ENCODE results near the gene SEPTIN14. TPM values are rescaled to one million over a fixed set of nuclear protein-coding genes. Genes with fewer than 3 reads are reported as not detected.
A peak's percentile ranks its signal among the peaks of the same experiment; 100 is the strongest.
"Not testable (repeated sequence)": the region's sequence is repeated elsewhere in the genome, so short reads cannot be mapped to it uniquely, and the experiment has no call there.

The SEPTIN14 gene
- not detected for total RNA-seq
- polyA plus RNA-seq, result not detected
- long read RNA-seq, donor 1, result 0 reads
- long read RNA-seq, donor 2, result 0 reads

- DNase-seq; ATAC-seq (ENCODE audit: low FRiP score): not testable (repeated sequence)
These were observed at the start of gene SEPTIN14 for GRCh38 chr7:55862652-55863051. TSS of gene SEPTIN14 (minus strand) at chr7:55862752. CDS start at chr7:55861996, 756 bp downstream.

DNA sequence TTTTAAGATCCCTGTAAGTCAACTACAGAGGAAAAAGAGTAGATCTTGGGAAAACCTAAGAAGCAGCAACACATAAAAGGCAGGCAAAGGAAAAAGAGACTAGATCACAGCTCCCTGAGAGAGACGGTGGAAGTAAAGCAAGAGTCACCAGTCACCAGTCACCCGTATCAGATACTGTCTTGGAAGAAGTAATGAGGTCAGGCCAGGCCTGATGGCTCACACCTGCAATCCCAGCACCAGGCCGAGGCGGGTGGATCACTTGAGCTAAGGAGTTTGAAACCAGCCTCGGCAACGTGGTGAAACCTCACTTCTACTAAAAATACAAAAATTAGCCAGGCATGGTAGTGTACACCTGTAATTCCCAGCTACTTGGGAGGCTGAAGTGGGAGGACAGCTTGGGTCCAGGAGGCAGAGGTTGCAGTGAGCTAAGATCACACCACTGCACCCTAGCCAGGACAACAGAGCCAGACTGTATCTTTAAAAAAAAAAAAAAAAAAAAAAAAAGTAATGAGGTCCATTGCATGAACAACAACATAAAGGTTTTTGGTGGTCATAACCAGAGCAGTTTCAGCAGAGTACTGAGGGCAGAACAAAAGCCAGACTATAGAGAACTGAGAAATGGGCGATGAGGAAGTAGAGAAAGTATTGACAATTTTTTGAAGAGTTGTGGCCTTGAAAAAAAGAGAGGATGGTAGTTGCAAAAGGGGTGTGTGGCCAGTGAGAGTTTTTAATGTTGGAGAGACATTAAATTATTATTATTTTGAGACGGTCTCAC is 41.6 kb upstream of the SEPTIN14 start:
- DNase-seq (no peak), ATAC-seq (ENCODE audit: low FRiP score) (no peak)
- Histone ChIP-seq H3K4me3 (ENCODE audit: low read length in 2 of 2) (no peak overlapping the region), H3K27me3 (ENCODE audit: control insufficient read depth in 1 of 2, insufficient read depth in 2 of 2, low read length in 1 of 2) (no peaks in the 10 kb centered on the region), H3K36me3 (ENCODE audit: control insufficient read depth in 1 of 2, insufficient read depth in 2 of 2, low read length in 1 of 2) (peaks cover 0 to 2% of the 10 kb centered on the region in 2 donors), H3K27ac (ENCODE audit: low read depth in 1 of 2, low read length in 2 of 2) (no peak overlapping the region), H3K4me1 (ENCODE audit: control insufficient read depth in 1 of 2, insufficient read depth in 2 of 2, low read length in 2 of 2) (no peaks in the 10 kb centered on the region), H3K9me3 (ENCODE audit: control insufficient read depth, low read length) (no peaks in the 10 kb centered on the region)
- WGBS, 2 donors, result 83 to 94% methylated on average over 2 to 8 of the region's 8 CpGs
- intact Hi-C loops (cut with DNase I), result no loop called here

More at GRCh38 chr7:55862652-55863051, at the start of gene SEPTIN14:
- 74 to 75% methylated on average over 2 of the region's 2 CpGs for WGBS, 2 donors
- H3K36me3 ChIP-seq (ENCODE audit: control insufficient read depth in 1 of 2, insufficient read depth in 2 of 2, low read length in 1 of 2); H3K27me3 ChIP-seq (ENCODE audit: control insufficient read depth in 1 of 2, insufficient read depth in 2 of 2, low read length in 1 of 2); H3K9me3 ChIP-seq (ENCODE audit: control insufficient read depth, low read length); H3K4me3 ChIP-seq (ENCODE audit: low read length in 2 of 2); H3K4me1 ChIP-seq (ENCODE audit: control insufficient read depth in 1 of 2, insufficient read depth in 2 of 2, low read length in 2 of 2); intact Hi-C loops (cut with DNase I); H3K27ac ChIP-seq (ENCODE audit: low read depth in 1 of 2, low read length in 2 of 2): not testable (repeated sequence)

DNA sequence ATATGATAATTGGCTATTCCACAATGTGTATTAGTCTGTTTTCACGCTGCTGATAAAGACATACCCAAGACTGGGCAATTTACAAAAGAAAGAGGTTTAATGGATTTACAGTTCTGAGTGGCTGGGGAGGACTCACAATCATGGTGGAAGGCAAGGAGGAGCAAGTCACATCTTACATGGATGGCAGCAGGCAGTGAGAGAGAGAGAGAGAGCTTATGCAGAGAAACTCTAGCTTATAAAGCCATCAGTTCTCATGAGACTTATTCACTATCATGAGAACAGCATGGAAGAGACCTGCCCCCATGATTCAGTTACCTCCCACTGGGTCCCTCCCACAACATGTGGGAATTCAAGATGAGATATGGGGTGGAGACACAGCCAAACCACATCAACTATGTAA is 38.5 kb upstream of the SEPTIN14 start:
- H3K36me3 ChIP-seq (ENCODE audit: control insufficient read depth in 1 of 2, insufficient read depth in 2 of 2, low read length in 1 of 2); H3K4me3 ChIP-seq (ENCODE audit: low read length in 2 of 2); ATAC-seq (ENCODE audit: low FRiP score); H3K27ac ChIP-seq (ENCODE audit: low read depth in 1 of 2, low read length in 2 of 2); DNase-seq; H3K27me3 ChIP-seq (ENCODE audit: control insufficient read depth in 1 of 2, insufficient read depth in 2 of 2, low read length in 1 of 2); H3K9me3 ChIP-seq (ENCODE audit: control insufficient read depth, low read length); intact Hi-C loops (cut with DNase I); H3K4me1 ChIP-seq (ENCODE audit: control insufficient read depth in 1 of 2, insufficient read depth in 2 of 2, low read length in 2 of 2): not testable (repeated sequence)
- WGBS, 2 donors, result 97 to 98% methylated on average over 1 of the region's 1 CpG

DNA sequence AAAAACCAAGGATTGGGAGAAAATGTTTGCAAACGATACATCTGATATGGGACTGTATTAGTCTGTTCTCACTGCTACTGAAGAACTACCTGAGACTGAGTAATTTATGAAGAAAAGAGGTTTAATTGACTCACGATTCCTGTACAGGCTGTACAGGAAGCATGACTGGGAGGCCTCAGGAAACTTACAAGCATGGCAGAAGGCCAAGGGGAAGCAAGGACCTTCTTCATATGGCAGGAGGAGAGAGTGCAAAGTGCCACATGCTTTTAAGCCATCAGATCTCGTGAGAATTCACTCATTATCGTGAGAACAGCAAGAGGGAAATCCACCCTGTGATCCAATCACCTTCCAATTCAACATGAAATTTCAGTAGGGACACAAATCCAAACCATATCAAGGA is 35.7 kb upstream of the SEPTIN14 start:
- Histone ChIP-seq H3K36me3 (ENCODE audit: control insufficient read depth in 1 of 2, insufficient read depth in 2 of 2, low read length in 1 of 2) (peaks cover 0 to 2% of the 10 kb centered on the region in 2 donors), H3K27me3 (ENCODE audit: control insufficient read depth in 1 of 2, insufficient read depth in 2 of 2, low read length in 1 of 2) (no peaks in the 10 kb centered on the region), H3K4me1 (ENCODE audit: control insufficient read depth in 1 of 2, insufficient read depth in 2 of 2, low read length in 2 of 2) (no peaks in the 10 kb centered on the region), H3K27ac (ENCODE audit: low read depth in 1 of 2, low read length in 2 of 2) (no peak overlapping the region), H3K9me3 (ENCODE audit: control insufficient read depth, low read length) (no peaks in the 10 kb centered on the region), H3K4me3 (ENCODE audit: low read length in 2 of 2) (no peak overlapping the region)
- ATAC-seq (ENCODE audit: low FRiP score) (no peak), DNase-seq (no peak)
- 90 to 96% methylated on average over 4 of the region's 4 CpGs for WGBS, 2 donors
- intact Hi-C loops (cut with DNase I), result loop anchor here in 1 of 2 donors (5.0 kb wide), 1 partner anchor 64 kb away; the partner anchor contains the start of gene NIPSNAP2

DNA sequence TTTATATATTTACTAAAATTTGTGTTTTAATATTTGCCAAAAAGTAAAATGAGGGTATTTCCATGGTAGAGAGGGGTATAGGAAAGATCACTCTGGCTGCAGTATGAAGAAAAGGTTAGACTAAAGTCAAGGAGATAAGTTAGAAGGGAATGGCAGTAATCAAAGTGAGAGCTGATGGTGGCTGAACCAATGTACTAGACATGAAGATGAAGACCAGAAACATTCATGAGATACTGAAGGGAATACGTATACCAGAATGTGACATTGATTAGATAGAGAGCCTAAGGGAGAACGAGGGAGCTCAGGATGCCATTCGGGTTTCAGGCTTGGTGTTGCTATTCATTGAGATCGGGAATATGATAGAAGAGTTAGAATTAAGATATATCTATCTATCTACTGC is 32.5 kb upstream of the SEPTIN14 start:
- Histone ChIP-seq H3K9me3 (ENCODE audit: control insufficient read depth, low read length) (no peaks in the 10 kb centered on the region), H3K36me3 (ENCODE audit: control insufficient read depth in 1 of 2, insufficient read depth in 2 of 2, low read length in 1 of 2) (no peaks in the 10 kb centered on the region), H3K27me3 (ENCODE audit: control insufficient read depth in 1 of 2, insufficient read depth in 2 of 2, low read length in 1 of 2) (no peaks in the 10 kb centered on the region), H3K27ac (ENCODE audit: low read depth in 1 of 2, low read length in 2 of 2) (no peak overlapping the region), H3K4me3 (ENCODE audit: low read length in 2 of 2) (no peak overlapping the region), H3K4me1 (ENCODE audit: control insufficient read depth in 1 of 2, insufficient read depth in 2 of 2, low read length in 2 of 2) (no peaks in the 10 kb centered on the region)
- intact Hi-C loops (cut with DNase I), result loop anchor here in 1 of 2 donors (5.0 kb wide), 1 partner anchor 67 kb away; the partner anchor contains the start of gene NIPSNAP2
- ATAC-seq (ENCODE audit: low FRiP score) (no peak), DNase-seq (no peak)
- WGBS, 2 donors, result 94 to 98% methylated on average over 4 of the region's 4 CpGs

- no peaks in the 10 kb centered on the region for H3K36me3 ChIP-seq (ENCODE audit: control insufficient read depth in 1 of 2, insufficient read depth in 2 of 2, low read length in 1 of 2)
- ATAC-seq (ENCODE audit: low FRiP score) (no peak), DNase-seq (no peak)
- intact Hi-C loops (cut with DNase I), result no loop called here
- no peak overlapping the region for H3K4me3 ChIP-seq (ENCODE audit: low read length in 2 of 2)
- no peaks in the 10 kb centered on the region for H3K9me3 ChIP-seq (ENCODE audit: control insufficient read depth, low read length)
- H3K4me1 ChIP-seq (ENCODE audit: control insufficient read depth in 1 of 2, insufficient read depth in 2 of 2, low read length in 2 of 2), result no peaks in the 10 kb centered on the region
- H3K27ac ChIP-seq (ENCODE audit: low read depth in 1 of 2, low read length in 2 of 2), result no peak overlapping the region
- H3K27me3 ChIP-seq (ENCODE audit: control insufficient read depth in 1 of 2, insufficient read depth in 2 of 2, low read length in 1 of 2), result no peaks in the 10 kb centered on the region
These were observed 31.4 kb upstream of the SEPTIN14 start for GRCh38 chr7:55893940-55894339.

GRCh38 chr7:55888378-55888777 is 25.8 kb upstream of the SEPTIN14 start:
- intact Hi-C loops (cut with DNase I), result loop anchor here in 1 of 2 donors (5.0 kb wide), 1 partner anchor 64 kb away; the partner anchor contains the start of gene MRPS17
- not testable (repeated sequence) for H3K36me3 ChIP-seq (ENCODE audit: control insufficient read depth in 1 of 2, insufficient read depth in 2 of 2, low read length in 1 of 2); ATAC-seq (ENCODE audit: low FRiP score); DNase-seq; H3K9me3 ChIP-seq (ENCODE audit: control insufficient read depth, low read length); H3K27ac ChIP-seq (ENCODE audit: low read depth in 1 of 2, low read length in 2 of 2); H3K4me3 ChIP-seq (ENCODE audit: low read length in 2 of 2); H3K4me1 ChIP-seq (ENCODE audit: control insufficient read depth in 1 of 2, insufficient read depth in 2 of 2, low read length in 2 of 2); H3K27me3 ChIP-seq (ENCODE audit: control insufficient read depth in 1 of 2, insufficient read depth in 2 of 2, low read length in 1 of 2)
- WGBS, 2 donors, result 73 to 75% methylated on average over 10 of the region's 10 CpGs

DNA sequence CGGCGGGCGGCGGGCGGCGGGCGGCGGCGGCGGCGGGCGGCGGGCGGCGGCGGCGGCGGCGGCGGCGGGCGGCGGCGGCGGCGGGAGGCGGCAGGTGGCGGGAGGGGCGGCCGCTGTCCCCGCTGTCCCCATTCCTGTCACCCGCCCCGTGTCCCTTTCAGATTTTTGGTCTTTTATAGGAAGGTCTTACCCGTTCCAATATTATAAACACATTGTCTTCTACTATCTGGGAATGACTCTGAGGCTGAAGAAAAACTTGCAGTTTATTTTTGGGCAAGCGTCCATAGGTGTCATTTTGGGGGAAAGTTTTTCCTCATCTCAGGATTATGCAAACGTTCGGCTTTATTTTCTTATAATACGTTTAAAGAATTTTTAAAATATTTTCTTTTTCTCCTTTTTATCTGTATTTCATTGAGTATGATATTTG is 25.3 kb upstream of the SEPTIN14 start:
- peak overlapping the region; percentile 77 to 85 for H3K4me3 ChIP-seq (ENCODE audit: low read length in 2 of 2)
- no peaks in the 10 kb centered on the region for H3K4me1 ChIP-seq (ENCODE audit: control insufficient read depth in 1 of 2, insufficient read depth in 2 of 2, low read length in 2 of 2)
- H3K9me3 ChIP-seq (ENCODE audit: control insufficient read depth, low read length), result no peaks in the 10 kb centered on the region
- WGBS, 2 donors, result 0 to 1% methylated on average over 10 to 19 of the region's 38 CpGs
- ATAC-seq (ENCODE audit: low FRiP score) (no peak), DNase-seq (no peak)
- no peaks in the 10 kb centered on the region for H3K36me3 ChIP-seq (ENCODE audit: control insufficient read depth in 1 of 2, insufficient read depth in 2 of 2, low read length in 1 of 2)
- peak overlapping the region in 1 of 2 donors; percentile 12 for H3K27ac ChIP-seq (ENCODE audit: low read depth in 1 of 2, low read length in 2 of 2)
- intact Hi-C loops (cut with DNase I), result loop anchor here in 1 of 2 donors (5.0 kb wide), 1 partner anchor 64 kb away; the partner anchor contains the start of gene MRPS17
- H3K27me3 ChIP-seq (ENCODE audit: control insufficient read depth in 1 of 2, insufficient read depth in 2 of 2, low read length in 1 of 2), result no peaks in the 10 kb centered on the region

GRCh38 chr7:55884321-55884720 is 21.8 kb upstream of the SEPTIN14 start:
- H3K9me3 ChIP-seq (ENCODE audit: control insufficient read depth, low read length), result no peaks in the 10 kb centered on the region
- DNase-seq (no peak), ATAC-seq (ENCODE audit: low FRiP score) (no peak)
- H3K27ac ChIP-seq (ENCODE audit: low read depth in 1 of 2, low read length in 2 of 2), result no peak overlapping the region
- 89 to 98% methylated on average over 3 of the region's 3 CpGs for WGBS, 2 donors
- H3K4me1 ChIP-seq (ENCODE audit: control insufficient read depth in 1 of 2, insufficient read depth in 2 of 2, low read length in 2 of 2), result no peaks in the 10 kb centered on the region
- intact Hi-C loops (cut with DNase I), result no loop called here
- no peak overlapping the region for H3K4me3 ChIP-seq (ENCODE audit: low read length in 2 of 2)
- no peaks in the 10 kb centered on the region for H3K36me3 ChIP-seq (ENCODE audit: control insufficient read depth in 1 of 2, insufficient read depth in 2 of 2, low read length in 1 of 2)
- H3K27me3 ChIP-seq (ENCODE audit: control insufficient read depth in 1 of 2, insufficient read depth in 2 of 2, low read length in 1 of 2), result no peaks in the 10 kb centered on the region

Data from aorta (tissue), 5 donors.